Activated CD4-positive, CD25-positive, alpha-beta regulatory T cell (primary cell): ENCODE measurements around the gene SNW1.
"Not testable (repeated sequence)": the region's sequence is repeated elsewhere in the genome, so short reads cannot be mapped to it uniquely, and the experiment has no call there.

ENCODE experiments used
- DNase-seq, 4 experiments: peaks; one replicate each; lab custom pipeline; 2025; lab: John Stamatoyannopoulos, UW

Gene SNW1

GRCh38 chr14:77747425-77747824 is 13.5 kb downstream of the SNW1 start:
- not testable (repeated sequence) for DNase-seq

GRCh38 chr14:77746064-77746702 is 14.8 kb downstream of the SNW1 start:
- DNase-seq: no peak

GRCh38 chr14:77741438-77741837 is 19.5 kb downstream of the SNW1 start:
- no peak for DNase-seq

DNA sequence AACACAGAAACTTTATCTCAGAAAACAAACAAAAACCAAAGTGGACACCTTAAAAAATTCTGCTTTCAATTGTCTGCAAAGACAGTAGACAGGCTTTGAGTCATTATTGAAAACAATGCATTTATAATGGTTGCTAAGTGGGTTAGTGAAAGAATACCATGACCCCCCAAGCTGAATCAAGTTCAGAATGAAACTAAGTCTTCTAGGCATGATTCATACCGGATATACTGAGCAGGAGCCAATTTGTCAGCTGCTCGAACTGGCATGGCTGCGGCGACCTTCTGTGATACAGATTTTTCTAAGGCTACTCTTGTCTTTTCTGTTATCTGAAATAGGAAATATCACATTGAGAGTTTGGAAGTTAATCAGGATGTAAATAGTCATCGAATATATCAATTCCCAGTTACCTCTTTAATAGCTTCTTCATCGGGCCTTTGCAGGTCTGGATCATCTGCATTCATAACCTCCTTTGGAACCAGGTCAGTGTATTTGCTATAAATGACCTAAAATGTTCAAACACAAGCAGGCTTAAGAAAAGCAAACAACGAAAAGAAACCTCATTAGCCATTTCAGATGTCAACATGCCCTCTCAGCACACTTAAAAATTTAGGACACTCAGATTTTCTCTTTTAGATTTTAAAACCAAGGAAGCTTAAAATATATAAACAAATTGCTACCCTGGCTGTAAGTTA is 22.3 kb downstream of the SNW1 start:
- no peak for DNase-seq

DNA sequence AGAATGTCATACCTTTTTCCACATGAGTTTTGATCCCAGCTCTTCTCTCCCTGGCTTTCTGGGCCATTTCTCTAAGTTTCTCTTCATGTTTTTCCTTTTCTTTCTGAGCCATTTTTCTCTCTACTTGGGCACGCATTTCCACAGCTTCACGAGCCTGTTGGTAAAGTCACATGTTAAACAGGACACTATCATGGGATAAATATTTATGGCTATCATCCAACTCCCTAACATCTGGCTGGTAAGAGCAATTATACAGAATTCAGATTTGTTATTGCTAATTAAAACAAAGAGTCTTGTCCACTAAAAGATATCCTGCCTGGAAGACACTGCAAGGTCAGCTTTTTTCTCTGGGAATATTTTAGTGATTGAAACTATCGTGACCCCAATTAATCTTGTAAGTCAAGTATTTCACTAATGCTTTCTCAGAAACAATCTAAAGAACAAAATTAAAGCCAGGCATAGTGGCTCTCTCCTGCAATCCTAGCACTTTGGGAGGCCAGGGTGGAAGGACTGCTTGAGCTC is 29.9 kb downstream of the SNW1 start:
- no peak for DNase-seq

GRCh38 chr14:77722301-77722700 is 38.7 kb downstream of the SNW1 start:
- DNase-seq: no peak

GRCh38 chr14:77721437-77721836 is 39.5 kb downstream of the SNW1 start:
- DNase-seq: no peak

GRCh38 chr14:77717608-77718305 is 43.2 kb downstream of the SNW1 start:
- DNase-seq: no peak

GRCh38 chr14:77714926-77715325 is 46.0 kb downstream of the SNW1 start:
- no peak for DNase-seq

- DNase-seq: no peak
These were observed 50.6 kb downstream of the SNW1 start for GRCh38 chr14:77710364-77710763.

DNA sequence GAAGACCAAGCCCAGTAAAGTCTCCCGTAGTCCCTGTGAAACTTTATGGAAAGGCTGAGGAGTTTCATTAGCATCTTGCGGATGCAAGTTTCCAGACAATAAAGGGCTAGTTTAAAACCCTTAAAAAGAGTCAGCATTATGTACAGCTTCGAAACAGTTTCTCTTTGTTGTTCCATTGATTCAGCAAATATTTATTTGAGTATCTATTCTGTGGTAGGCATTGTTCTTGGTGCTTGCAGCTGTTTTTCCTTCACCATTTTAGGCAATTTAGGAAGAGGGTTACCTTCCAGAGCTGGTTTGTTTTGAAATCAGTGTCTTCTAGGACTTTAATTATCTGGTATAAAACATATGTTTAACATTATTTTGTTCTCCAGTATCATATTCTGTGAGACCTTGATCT is 51.5 kb downstream of the SNW1 start:
- no peak for DNase-seq

DNA sequence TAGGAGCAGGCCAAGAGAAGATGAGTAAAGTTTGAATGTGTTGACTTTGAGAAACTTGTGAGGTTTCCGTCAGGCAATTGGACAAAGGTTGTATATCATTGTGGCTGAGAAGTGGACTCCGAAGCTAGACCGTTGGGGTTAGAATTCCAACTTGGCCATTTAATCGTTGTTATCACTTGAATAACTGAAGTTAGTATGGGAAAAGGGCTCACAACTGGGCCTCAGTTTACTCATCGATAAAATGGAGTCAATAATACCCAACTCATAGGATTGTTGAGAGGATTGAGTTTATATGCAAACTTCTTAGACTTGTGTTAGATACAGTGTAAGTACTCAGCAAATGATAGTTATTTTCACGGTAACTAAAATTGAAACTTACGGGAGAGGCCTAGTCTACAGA is 52.2 kb downstream of the SNW1 start:
- no peak for DNase-seq

DNA sequence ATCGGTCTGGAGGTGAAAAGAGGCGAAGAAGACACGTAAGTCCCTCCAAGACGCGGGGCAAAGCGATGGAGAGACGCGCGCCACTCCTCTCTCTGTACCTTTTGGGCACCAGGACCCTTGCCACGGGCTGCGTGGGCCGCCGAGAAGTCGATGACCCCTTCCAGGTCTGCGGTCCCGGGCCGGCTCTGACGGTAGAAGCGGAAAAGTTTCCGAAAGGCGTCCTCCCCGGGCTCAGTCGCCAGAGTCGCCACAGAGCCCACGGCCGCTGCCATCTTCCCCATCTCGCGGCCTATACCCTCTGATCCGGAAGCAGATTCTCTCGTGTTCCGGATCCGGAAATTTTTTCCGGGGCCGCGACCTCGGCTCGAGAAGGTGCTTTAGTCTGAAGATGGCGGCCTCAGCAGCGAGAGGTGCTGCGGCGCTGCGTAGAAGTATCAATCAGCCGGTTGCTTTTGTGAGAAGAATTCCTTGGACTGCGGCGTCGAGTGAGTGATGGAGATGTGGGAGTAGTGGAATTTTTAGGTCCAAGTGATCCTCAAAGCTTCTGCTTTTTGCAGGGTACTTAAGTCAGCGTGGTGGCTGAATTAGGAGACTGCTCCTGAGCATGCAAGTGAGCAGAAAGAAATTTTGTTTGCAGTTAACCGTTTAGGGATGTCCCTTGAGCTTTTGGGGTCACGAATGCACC is 53.1 kb downstream of the SNW1 start, which contains the start of the genes ALKBH1 and SLIRP:
Gene ALKBH1, minus strand, starts transcription at position 300 of the 685 bp plus-strand sequence. Its CDS starts 19 bp downstream, at position 281.
Gene SLIRP, plus strand, starts transcription at position 380 of the 685 bp plus-strand sequence. Its CDS starts 9 bp downstream, at position 389.
- DNase-seq: peak; percentile 66 to 80 (median 78)

DNA sequence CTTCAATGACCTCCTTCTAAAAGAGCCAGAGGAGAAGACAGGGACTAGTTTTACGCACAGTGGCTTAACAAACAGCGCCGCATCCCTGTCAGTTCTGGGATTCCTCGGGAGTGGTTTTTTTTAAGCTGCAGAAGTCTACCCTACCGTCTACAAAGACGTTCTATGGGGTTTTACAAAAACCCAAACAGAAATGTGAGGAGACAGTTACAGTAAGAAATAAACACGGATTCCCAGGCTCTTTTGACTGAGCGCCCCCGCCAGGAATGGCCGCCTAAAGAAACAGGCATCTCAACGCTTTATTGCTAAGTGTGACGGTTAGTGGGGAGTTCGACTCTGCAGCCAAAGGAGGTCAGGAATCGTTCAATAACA is 53.6 kb downstream of the SNW1 start:
- DNase-seq: no peak

GRCh38 chr14:77691259-77691658 is 69.7 kb downstream of the SNW1 start:
- DNase-seq: no peak

DNA sequence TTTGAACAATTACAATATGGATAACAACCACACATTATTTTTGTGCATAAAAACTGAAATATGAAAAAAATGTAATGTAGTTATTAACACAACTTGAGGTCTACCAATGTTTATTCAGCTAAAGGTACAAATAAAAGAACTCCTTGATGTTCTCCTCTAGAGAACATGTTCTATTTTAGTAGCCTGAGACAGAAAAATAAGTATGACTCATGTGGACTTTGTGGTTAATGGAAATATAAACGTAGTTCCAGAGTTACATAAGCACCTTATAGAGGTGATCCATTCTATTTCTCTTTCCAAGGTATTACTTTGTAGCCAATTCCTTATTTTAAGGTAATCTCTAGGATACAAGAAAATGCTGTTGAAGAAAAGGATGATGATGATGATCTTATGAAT is 78.8 kb downstream of the SNW1 start:
- no peak for DNase-seq

DNA sequence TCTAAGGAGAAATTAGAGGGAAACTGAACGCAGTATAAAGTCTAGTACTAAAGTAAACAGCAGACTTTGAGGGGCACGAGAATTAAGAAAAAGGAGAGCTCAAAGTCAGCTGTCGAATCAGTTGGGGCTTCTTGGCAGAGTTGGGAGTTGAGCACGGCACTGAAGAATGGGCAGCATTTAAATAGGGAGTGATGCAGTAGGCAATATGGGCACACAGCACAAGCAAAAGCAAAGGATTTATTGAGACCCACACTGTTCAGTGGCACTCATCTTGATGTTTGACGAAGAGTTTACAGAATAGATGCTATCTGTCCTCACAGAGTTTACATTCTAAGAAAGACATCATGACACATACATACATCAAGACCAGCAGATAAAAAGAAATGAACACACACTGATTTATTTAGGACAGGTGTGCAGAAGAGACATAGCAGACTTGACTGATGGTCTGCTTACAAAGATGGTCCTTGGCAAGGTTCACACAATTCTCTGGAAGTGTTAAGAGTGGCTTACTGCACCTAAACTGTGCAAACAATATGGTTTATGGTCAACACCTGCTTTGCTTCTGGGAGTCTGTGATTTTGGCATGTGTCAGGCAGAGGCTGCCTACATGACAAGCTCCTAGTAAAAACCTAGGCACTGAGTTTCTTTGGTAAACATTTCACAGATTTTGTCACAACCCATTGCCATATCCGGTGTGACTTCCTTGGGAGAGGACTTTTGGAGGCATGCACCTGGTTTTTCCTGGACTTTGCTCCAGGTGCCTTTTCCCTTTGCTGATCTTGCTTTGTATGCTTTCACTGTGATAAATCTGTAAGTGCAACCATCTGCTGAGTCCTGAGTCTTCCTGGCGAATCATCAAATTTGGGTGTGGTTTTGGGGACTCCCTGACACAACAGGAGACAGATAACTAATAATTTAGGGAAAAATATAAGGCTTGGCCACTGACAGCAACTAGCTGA is 79.5 kb downstream of the SNW1 start:
- DNase-seq: no peak

DNA sequence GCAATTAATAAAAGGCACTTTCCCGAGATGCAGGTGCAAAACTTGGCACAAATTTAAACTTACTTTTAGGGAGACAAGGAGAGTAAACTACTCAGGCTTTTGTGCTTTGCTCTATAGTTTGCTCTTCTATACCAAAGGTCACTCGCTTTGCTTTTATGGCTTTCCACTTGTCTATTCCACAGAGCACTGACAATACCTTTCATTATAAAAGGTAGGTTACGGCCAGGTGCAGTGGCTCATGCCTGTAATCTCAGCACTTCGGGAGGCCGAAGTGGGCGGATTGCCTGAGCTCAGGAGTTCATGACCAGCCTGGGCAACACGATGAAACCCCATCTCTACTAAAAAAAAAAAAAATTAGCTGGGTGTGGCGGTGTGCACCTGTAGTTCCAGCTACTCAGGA is 86.0 kb downstream of the SNW1 start:
- DNase-seq: no peak

DNA sequence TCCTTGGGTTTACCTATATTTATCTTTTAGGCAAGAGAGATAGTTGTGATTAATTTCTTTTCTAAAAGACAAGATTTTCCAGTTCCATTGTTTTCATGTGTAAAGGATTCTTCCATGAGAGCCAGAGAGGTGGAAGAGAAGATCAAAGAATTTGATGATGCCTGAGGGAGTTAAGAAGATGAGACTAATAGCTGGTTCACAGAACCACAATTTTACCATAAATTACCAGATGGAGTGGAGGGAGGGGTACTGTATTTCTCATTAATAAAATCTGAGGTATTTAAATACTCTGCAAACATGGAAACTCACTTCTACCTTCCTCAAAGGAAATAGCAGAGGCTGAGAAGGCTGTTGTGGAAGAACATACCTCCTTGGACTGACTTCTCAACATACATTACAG is 87.8 kb downstream of the SNW1 start:
- no peak for DNase-seq
